Activated CD8-positive, alpha-beta memory T cell treated with anti-CD3 and anti-CD28 coated beads, Interleukin-2, amount 50 U/mL, for 1 hour (primary cell): ENCODE data around the gene MRPS12.
"Not testable (repeated sequence)": the region's sequence is repeated elsewhere in the genome, so short reads cannot be mapped to it uniquely, and the experiment has no call there.

Experiments used
- DNase-seq: peaks from one replicate; pipeline ENCODE4 v3.0.0-alpha.2; 2020; ENCODE audit errors: extremely low read depth

The MRPS12 gene

GRCh38 chr19:38930776-38931520 lies at the start of gene MRPS12:
Gene MRPS12 (plus strand): TSS chr19:38930944. CDS start chr19:38931295, 351 bp downstream.
- DNase-seq: peak; percentile 97

GRCh38 chr19:38883286-38883685 lies 47.5 kb upstream of the MRPS12 start:
- no peak for DNase-seq

GRCh38 chr19:38884691-38885090 lies 46.1 kb upstream of the MRPS12 start:
- not testable (repeated sequence) for DNase-seq

GRCh38 chr19:38888876-38889275 lies 41.9 kb upstream of the MRPS12 start:
- DNase-seq: no peak

GRCh38 chr19:38889803-38890202 lies 40.9 kb upstream of the MRPS12 start:
- no peak for DNase-seq

GRCh38 chr19:38890686-38891085 lies 40.1 kb upstream of the MRPS12 start:
- DNase-seq: no peak

- no peak for DNase-seq
Observed at GRCh38 chr19:38891771-38892170, 39.0 kb upstream of the MRPS12 start.

GRCh38 chr19:38892841-38893240 lies 37.9 kb upstream of the MRPS12 start:
- no peak for DNase-seq

- DNase-seq: no peak
Observed at GRCh38 chr19:38893341-38893771, 37.4 kb upstream of the MRPS12 start.

- DNase-seq: no peak
Observed at GRCh38 chr19:38894968-38895367, 35.8 kb upstream of the MRPS12 start.

GRCh38 chr19:38898788-38899446 lies 31.8 kb upstream of the MRPS12 start:
- no peak for DNase-seq

- peak; percentile 99 for DNase-seq
Observed at GRCh38 chr19:38899447-38900201, 31.1 kb upstream of the MRPS12 start, which contains the start of the genes NFKBIB and SIRT2. Gene NFKBIB (plus strand): TSS chr19:38899969. CDS start chr19:38900033, 64 bp downstream. Gene SIRT2 (minus strand): TSS chr19:38899618. CDS start chr19:38899521, 97 bp downstream.

GRCh38 chr19:38900202-38900629 lies 30.5 kb upstream of the MRPS12 start:
- no peak for DNase-seq

GRCh38 chr19:38900743-38901190 lies 30.0 kb upstream of the MRPS12 start:
- no peak for DNase-seq

- DNase-seq: no peak
Observed at GRCh38 chr19:38901683-38902082, 29.1 kb upstream of the MRPS12 start.

- no peak for DNase-seq
Observed at GRCh38 chr19:38904581-38905539, 25.9 kb upstream of the MRPS12 start.

- no peak for DNase-seq
Observed at GRCh38 chr19:38905620-38906019, 25.1 kb upstream of the MRPS12 start.

GRCh38 chr19:38907227-38907626 lies 23.5 kb upstream of the MRPS12 start:
- DNase-seq: no peak

- no peak for DNase-seq
Observed at GRCh38 chr19:38907670-38908069, 23.1 kb upstream of the MRPS12 start.

GRCh38 chr19:38908911-38909310 lies 21.8 kb upstream of the MRPS12 start:
- DNase-seq: no peak

GRCh38 chr19:38910488-38910887 lies 20.3 kb upstream of the MRPS12 start:
- no peak for DNase-seq
